Measurements from ENCODE around the gene SGPL1.

DNA sequence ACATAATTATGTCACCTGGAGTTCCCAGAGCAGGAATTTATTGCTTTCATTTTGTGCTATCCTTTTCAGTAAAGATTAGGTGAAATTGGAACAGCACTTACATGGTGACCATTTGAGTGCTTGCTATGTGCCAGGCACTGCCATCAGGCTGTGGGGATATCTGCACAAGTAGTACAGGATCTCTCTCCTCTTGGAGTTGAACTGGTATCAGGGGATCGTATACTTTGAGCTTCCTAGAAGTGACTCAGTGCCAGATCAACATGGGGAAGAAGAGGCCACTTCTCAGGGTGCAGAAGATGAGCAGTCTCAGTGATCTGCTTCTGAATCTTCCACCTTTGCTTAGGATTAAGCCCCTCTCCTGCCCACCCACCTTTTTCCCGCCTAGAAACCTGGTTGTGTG is 29.5 kb downstream of the SGPL1 start:
- TF ChIP-seq FOXM1 (IDR thresholded peaks at IDR 0.05; ENCODE audit: borderline replicate concordance, low read depth), result no peak
- TF ChIP-seq CEBPB (IDR thresholded peaks at IDR 0.05), result no peak
- no peak for TF ChIP-seq YY1 (IDR thresholded peaks at IDR 0.05; ENCODE audit: low read depth)
- no peak for TF ChIP-seq NFIC (IDR thresholded peaks at IDR 0.05)
- TF ChIP-seq CREB1 (IDR thresholded peaks at IDR 0.05; ENCODE audit: low read depth), result no peak
- TF ChIP-seq TAF1 (IDR thresholded peaks at IDR 0.05; ENCODE audit: low read depth), result no peak
- TF ChIP-seq EP300 (IDR thresholded peaks at IDR 0.05; ENCODE audit: borderline replicate concordance), result no peak
- TF ChIP-seq MAX (IDR thresholded peaks at IDR 0.05), result no peak
- TF ChIP-seq EGR1 (IDR thresholded peaks at IDR 0.05), result no peak
- no peak for TF ChIP-seq RAD21 (IDR thresholded peaks at IDR 0.05; ENCODE audit: low read depth)
- TF ChIP-seq, protein P1, sequence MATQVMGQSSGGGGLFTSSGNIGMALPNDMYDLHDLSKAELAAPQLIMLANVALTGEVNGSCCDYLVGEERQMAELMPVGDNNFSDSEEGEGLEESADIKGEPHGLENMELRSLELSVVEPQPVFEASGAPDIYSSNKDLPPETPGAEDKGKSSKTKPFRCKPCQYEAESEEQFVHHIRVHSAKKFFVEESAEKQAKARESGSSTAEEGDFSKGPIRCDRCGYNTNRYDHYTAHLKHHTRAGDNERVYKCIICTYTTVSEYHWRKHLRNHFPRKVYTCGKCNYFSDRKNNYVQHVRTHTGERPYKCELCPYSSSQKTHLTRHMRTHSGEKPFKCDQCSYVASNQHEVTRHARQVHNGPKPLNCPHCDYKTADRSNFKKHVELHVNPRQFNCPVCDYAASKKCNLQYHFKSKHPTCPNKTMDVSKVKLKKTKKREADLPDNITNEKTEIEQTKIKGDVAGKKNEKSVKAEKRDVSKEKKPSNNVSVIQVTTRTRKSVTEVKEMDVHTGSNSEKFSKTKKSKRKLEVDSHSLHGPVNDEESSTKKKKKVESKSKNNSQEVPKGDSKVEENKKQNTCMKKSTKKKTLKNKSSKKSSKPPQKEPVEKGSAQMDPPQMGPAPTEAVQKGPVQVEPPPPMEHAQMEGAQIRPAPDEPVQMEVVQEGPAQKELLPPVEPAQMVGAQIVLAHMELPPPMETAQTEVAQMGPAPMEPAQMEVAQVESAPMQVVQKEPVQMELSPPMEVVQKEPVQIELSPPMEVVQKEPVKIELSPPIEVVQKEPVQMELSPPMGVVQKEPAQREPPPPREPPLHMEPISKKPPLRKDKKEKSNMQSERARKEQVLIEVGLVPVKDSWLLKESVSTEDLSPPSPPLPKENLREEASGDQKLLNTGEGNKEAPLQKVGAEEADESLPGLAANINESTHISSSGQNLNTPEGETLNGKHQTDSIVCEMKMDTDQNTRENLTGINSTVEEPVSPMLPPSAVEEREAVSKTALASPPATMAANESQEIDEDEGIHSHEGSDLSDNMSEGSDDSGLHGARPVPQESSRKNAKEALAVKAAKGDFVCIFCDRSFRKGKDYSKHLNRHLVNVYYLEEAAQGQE (IDR thresholded peaks at IDR 0.05; ENCODE audit: low read depth), result no peak
- no peak for TF ChIP-seq TCF12 (IDR thresholded peaks at IDR 0.05; ENCODE audit: low read depth)

Data from Ishikawa (cell line).